Measurements from ENCODE around the gene EYS.

EYS gene

DNA sequence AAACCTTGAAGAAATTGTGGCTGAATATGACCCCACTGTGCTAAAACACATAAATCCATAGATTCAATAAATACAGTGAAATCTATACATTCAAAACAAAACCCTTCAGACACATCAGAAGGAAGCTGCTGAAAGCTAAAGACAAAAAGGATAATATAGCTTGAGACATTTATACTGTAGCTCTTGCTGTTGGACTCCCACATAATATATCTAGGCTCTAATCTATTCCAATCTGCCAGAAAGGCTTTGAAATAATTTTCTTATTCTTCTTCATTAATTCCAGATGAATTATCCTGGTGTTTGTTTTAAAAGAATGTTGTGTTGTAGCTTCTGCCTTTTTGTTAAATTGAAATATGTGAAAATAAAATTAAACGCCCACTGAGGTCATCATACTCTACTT, 454.0 kb downstream of the EYS start:
- in situ Hi-C loops (cut with MboI; ENCODE audit: low sequenced_read_pairs) = no loop called here

DNA sequence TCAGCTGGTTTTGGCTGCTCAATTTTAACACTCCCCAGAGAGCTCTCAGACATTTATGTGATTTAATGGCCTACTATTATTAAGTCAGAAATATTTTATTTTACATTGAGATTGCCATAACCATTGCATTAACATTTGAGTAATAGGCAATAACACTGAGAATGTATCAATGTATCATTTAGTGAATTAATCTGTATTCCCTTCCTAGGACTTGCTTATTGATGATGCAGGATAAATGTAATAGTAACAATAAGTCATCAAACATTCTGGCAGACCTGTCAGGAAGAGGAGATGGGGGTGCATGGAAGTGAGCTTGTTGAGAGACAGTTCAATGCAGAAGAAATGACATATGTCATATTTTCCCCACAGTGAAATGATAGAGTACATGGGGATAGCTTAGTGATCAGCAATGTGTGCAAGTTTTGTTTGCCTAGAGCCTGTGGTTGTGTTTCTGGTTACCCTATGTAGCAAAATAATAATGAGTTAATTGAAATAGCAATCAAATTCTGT, 458.9 kb downstream of the EYS start:
- in situ Hi-C loops (cut with MboI; ENCODE audit: low sequenced_read_pairs) = no loop called here

DNA sequence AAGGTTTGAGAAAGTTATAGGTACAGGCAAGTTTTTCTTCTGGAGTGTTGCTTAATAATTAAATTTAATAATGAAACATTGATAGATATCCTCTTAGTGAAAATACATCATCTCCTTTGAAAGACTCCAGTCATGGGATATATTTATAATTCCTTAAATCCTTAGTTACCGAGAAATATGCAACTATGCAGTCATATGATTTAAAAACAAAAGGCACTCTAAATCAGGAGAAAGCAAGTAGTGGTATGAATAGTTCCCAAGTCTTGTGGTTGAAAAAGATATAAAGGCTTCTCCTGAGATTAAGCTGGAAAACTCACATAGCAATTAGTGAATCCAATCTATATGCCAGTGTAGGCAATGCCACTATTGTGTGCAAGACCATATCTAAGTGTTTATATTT, 475.4 kb downstream of the EYS start:
- in situ Hi-C loops (cut with MboI; ENCODE audit: low sequenced_read_pairs) = no loop called here

DNA sequence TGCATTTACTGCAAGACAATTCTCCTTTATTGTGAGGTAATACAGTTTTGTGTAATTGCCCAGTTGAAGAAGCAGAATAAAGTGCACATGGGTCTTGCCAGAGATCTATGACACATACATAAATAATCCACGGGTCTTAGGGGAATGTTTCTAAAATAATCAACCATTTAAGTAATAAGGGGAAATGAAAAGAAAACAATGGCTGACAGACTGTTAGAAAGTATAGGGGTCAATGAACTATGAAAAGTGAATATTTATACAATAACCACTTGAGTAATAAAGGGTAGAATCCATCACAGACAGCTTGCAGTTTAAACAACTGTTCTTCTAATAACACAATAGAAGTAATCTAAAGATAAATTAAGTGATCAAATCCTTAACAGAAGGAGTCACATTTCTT, 477.2 kb downstream of the EYS start:
- in situ Hi-C loops (cut with MboI; ENCODE audit: low sequenced_read_pairs) = no loop called here

DNA sequence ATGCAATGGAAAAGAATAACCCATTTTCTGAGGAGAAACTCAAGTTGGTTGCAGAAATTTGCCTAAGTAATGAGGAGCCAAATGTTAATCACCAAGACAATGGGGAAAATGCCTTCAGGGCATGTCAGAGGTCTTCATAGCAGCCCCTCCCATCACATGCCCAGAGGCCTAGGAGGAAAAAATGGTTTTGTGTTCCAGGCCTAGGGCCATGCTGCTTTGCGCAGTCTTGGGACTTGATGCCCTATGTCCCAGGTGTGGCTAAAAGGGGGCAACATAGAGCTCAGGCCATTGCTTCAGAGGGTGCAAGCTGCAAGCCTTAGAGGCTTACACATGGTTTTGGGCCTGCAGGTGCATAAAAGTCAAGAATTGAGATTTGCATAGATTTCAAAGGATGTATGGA, 485.9 kb downstream of the EYS start:
- in situ Hi-C loops (cut with MboI; ENCODE audit: low sequenced_read_pairs) = no loop called here

DNA sequence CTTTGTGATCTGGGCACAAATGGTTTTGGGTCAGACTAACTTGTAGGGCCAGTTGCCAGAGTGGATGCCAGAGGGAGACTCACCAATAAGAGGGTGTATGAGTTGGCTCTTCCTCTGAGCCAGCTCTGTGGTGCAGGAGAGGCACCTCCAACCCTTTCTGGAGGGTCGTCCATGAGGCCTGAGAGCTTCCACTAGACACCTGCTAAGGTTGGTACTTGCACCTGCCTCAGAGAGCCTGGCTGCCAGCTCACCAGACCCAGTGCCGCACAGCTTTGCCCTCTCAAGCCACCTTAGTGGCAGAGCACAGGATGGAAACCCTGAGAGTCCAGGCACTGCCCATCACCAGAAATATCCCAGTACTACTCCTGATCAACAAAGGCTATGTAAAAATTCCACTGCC, 504.3 kb downstream of the EYS start:
- in situ Hi-C loops (cut with MboI; ENCODE audit: low sequenced_read_pairs) = no loop called here

DNA sequence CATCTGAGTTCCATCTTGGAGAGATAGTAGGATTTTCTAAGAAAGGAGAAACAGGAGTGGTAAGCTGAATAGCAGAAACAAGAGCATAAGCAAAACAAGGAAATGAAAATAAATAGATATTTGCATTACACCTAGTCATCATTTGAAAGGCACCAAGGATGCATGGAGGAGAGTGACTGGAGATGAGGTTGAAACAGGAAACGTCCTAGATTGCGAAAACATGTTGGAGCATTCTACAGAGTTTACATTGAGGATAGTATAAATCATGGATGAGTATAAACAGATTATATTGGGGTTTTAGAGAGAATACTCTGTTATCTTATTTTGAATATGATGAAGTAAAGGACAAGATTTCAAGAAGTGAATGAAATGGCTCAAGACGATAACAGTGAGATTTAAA, 507.3 kb downstream of the EYS start:
- in situ Hi-C loops (cut with MboI; ENCODE audit: low sequenced_read_pairs) = no loop called here

DNA sequence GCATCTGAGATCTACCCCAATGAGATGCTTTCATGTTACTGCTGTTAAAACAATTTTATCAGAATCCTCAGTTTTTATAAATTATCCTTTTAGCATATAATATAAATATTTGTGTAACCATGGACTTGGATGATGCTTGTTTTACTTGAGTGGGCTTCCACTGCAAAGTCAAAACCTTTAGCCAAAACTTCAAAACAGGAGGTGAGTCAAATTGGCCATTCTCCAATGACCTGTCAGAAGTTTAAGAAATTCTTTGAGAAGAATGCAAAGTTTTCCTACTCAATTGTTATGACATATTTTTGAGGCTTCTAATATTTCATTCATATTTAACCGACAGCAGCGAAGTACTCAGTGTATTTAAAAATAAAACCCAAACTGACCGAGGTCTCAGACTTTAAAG, 507.9 kb downstream of the EYS start:
- in situ Hi-C loops (cut with MboI; ENCODE audit: low sequenced_read_pairs) = no loop called here

DNA sequence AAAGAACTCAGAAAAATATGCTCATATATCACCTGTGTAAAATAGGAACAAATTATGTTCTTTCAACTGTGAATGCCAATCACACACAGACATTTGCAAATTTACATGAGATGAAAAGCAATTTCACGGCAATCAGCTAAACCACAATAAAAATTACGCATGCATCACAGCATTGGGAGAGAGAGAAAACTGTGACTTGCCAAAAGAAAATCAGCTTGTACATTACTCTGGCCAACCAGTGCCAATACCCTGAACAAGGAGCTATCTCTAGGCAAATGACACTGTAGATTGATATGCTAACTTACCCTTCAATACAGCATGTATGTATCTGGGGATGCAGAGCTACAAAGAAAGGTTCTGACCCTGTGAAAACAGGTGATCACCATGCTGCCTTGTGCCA, 515.6 kb downstream of the EYS start:
- in situ Hi-C loops (cut with MboI; ENCODE audit: low sequenced_read_pairs) = no loop called here

DNA sequence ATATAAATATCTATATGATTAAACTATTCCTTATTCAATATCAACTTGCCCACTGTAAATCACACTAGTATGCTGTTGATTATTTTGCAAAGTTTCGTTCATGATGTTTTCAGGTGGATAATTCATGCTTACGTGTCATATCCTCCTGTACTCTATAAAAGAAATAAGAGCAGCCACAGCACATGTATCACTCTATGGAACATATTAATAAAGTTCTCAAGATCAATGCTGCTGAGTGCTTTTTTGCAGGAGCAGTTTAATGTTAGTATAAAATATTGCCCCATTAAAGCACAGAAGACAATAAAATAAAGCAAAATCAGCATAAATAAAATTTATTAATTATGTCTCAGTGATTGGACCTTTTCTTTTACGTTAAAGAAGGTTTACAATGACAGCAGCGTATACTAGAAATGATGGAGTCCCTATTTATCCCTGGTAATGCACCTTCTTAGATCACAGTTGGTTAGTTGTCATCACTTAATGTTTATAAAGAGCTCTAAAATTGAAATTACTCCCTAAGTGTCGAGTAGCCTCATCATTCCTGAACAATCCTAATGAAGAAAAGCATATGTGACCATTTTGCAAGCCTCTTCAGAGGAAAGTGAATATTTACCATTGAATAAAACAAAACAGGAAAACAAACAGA, 517.7 kb downstream of the EYS start:
- in situ Hi-C loops (cut with MboI; ENCODE audit: low sequenced_read_pairs) = no loop called here

DNA sequence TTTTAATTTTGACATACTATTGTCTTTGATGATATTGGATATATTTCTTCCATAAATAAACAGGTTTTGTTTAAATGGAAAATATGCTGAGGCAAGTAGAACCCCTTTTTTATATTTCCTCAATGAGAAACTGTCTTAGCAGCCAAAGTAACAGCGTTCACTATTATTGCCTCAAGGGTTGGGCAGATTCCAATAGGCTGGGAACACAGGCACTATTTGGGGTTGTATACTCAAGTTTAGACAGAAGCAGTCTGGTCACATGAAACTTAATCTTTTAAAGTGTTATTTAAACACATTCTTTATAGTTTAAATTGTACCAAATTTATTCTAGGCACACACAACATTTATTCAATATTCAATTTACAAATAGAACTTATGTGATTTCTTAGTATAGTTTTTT, 520.2 kb downstream of the EYS start:
- in situ Hi-C loops (cut with MboI; ENCODE audit: low sequenced_read_pairs) = no loop called here

DNA sequence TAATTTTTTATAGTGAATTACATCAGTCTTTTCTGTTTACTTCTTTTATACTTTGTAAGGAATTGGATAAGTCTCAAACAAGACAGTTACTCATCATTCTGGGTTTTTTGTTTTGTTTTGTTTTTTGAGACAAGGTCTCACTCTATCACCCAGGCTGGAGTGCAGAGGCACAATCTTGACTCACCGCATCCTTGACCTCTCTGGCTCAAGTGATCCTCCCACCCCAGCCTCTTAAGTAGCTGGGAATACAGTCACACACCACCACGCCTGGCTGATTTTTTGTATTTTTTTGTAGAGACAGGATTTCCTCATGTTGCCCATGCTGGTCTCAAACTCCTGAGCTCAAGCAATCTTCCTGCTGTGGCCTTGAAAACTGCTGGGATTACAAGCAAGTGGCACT, 524.3 kb downstream of the EYS start:
- in situ Hi-C loops (cut with MboI; ENCODE audit: low sequenced_read_pairs) = no loop called here

DNA sequence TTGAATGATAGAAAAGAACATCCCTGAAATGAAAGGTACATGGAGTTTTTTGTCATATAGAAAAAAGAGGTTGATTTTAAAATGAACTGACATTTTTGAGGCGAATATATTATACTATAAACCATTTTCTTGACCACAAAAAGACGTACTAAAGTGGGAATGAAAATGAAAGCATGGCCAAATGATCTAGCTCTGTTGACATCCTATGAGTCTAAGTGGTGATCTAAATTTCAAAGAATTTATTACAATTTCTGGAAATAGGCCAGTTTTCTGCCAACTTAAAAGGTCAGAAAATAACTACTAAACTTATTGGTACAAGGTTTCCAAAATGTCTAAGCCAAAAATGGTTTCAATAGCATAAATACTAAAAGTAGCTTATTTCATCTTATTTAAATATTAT, 536.8 kb downstream of the EYS start:
- in situ Hi-C loops (cut with MboI; ENCODE audit: low sequenced_read_pairs) = no loop called here

DNA sequence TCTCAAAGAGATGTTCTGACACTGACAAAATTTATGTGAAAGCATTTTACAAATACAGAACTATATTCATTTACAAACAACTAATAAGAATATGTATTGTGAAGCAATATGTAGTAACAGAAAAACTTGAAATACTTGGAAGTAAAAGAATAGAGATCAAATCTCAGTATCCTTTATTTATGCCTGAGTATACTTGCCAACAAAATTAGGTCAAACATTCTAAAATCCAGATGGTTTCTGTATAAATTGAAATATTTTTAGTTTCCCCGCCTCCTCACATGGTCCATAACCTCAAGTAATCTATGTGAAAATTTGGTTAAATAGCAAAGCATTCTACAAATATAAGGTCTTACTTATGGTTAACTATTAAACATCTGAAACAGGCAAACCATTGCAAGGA, 545.4 kb downstream of the EYS start:
- in situ Hi-C loops (cut with MboI; ENCODE audit: low sequenced_read_pairs) = no loop called here

DNA sequence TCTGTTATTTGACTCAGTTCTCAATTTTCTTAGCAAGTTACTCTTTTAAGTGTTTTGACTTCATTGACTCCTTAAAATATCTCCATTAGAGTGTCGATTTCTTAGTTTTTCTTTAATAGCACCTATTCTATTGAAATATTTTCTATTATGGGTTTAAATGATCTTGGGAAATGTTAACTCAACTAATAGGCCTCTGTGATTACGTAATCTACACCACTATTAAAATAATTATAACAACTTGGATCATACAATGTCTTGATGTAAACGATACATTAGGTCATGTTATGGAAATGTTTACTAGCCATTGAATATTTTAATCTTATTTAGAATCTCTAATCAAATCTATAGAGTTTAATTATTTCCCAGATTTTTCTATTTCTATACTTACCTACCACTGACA, 550.0 kb downstream of the EYS start:
- in situ Hi-C loops (cut with MboI; ENCODE audit: low sequenced_read_pairs) = no loop called here

DNA sequence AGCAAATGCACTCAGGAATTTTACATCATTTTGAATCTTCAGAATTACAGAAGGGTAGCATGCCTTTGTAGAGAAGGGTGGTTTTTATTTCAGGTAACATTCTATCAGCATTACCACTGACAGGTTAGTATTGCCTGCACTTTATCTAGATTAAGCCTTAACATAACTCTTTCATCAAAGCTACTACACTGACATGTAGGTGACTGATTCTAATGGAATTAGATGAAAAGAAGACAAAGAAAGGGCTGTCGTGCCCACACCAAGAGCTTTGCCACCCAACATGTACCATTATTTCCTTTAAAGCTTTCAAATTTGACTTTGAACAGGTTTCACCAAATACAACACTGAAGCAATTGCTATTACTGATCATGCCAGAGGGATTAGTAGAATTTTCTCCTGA, 551.9 kb downstream of the EYS start:
- in situ Hi-C loops (cut with MboI; ENCODE audit: low sequenced_read_pairs) = no loop called here

DNA sequence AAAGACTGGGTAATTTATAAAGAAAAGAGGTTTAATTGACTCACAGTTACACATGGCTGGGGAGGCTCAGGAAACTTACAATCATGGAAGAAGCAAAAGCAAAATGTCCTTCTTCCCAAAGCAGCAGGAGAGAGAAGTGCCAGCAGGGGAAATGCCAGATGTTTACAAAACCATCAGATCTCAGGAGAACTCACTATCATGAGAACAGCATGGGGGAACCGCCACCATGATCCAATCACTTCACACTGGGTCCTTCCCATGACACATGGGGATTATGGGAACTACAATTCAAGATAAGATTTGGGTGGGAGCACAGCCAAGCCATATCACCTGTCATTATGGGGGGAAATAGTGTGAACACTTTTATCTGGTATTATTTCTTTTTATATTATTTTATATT, 557.2 kb downstream of the EYS start:
- in situ Hi-C loops (cut with MboI; ENCODE audit: low sequenced_read_pairs) = no loop called here

DNA sequence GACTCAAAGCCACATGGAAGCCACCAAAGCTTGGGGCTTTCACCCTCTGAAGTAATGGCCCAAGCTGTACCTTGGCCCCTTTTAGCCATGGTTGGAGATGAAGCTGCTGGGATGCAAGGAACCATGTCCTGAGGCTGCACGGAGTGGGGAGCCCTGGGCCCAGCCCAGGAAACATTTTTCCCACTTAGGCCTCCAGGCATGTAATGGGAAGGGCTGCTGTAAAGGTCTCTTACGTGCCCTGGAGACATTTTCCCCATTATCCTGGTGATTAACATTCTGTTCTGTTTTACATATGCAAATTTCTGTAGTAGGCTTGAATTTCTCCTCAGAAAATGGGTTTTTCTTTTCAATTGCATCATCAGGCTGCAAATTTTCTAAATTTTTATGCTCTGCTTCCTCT, 558.2 kb downstream of the EYS start:
- in situ Hi-C loops (cut with MboI; ENCODE audit: low sequenced_read_pairs) = no loop called here

DNA sequence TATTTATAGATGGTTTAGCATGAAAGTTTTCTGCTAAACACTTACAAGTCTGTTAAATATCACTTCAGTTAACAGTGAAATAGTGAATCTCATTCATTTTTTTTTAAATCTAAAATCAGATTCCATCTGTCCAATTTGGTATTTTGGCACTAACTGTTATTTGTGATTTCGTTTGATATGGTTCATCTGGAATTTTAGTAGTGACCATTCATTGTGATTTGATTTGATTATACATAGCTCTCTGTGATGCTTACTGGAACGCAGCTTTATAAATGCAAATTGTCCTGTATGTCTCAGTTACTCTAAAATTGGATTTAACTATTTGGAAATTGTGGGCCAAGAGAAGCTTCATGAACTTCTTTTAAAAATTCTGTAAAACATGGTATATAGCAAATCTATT, 571.5 kb downstream of the EYS start:
- in situ Hi-C loops (cut with MboI; ENCODE audit: low sequenced_read_pairs) = no loop called here

DNA sequence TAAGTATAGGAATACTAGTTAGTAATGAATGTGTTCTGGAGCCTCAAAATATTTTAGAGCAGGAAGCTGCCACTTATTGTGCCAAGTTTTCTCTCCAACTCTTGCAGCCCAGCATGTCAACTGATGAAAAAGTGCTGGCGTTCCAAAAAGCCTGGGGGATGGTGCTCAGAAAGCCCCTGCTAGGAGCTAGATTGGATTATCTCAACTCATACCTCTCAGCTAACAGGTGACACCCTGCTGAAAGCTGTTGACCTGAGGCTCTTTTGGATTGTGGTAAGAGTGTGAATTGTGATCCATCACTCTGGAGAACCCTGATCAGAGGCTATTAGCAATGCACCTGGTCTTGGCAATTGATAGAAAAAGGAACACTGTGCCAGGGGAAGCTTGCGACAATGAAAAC, 580.4 kb downstream of the EYS start:
- in situ Hi-C loops (cut with MboI; ENCODE audit: low sequenced_read_pairs) = no loop called here

DNA sequence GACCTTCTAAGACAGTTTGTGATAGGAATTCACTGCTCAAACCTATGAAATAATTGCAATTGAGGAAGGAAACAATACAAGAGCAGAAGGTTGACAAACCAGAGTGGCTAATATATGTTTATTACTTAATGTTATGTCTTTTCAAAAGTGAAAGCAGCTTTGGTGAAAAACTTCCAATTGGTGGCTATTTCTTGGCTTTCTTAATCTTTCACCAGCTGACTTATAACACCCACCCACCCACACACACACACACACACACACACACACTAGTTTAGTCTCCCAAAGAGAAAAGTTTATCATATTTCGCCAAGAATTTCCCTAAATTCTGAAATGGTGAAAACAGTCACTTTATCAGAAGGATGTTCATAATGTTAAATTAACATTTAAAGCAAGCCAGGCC, 583.5 kb downstream of the EYS start:
- in situ Hi-C loops (cut with MboI; ENCODE audit: low sequenced_read_pairs) = no loop called here

DNA sequence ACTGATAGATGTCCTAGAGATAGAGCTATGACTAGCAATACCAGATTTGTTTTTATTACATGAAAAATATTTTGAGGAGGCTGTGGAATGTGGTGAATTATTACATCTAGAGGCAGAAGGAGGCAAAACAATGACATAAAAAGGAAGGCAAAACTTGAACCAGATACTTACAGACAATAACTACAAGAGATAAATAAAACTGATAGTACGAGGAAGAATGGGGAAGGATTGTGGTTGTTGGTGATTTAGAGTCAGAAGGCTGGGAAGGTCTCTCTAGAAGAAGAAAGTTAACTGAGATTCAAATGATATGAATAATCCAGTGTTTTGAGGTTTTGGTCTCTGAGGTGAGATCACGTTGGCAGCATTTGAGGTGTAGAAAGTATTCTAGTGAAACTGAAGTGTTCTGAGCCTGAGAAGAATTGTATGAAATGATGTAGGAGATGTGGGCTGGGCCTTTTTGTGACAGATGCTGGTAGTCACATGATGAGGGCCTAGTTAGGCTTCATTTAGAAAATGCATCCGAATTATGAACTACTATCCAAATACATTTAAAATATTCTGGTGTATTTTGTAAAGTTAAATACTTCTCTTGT, 589.1 kb downstream of the EYS start:
- in situ Hi-C loops (cut with MboI; ENCODE audit: low sequenced_read_pairs) = no loop called here

DNA sequence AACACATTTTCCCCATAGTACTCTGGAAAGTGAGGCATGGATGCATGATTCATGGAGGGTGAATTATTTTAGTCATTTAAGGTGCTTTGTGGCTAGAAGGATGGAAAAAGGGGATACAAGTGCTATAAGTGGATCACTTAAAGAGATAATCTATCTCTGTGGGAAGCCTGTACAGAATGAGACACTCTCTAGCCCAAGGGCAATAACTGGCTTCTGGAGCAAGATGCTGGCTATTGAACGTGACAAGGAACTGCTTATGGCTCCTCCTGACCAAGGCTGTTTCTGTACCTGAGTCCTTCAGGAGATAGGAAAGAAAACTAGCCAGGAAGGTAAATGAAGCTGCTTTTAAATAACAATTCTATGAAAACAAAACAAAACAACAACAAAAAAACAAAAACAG, 590.7 kb downstream of the EYS start:
- in situ Hi-C loops (cut with MboI; ENCODE audit: low sequenced_read_pairs) = no loop called here
